HPDE6-E6E7 (cell line): ENCODE data around the gene ZNF503.

Experiments
- DNase-seq: peaks from one replicate; pipeline ENCODE4 v3.0.0; 2011; ENCODE audit warnings: missing footprints; ENCODE audit errors: extremely low spot score

The ZNF503 gene

DNA sequence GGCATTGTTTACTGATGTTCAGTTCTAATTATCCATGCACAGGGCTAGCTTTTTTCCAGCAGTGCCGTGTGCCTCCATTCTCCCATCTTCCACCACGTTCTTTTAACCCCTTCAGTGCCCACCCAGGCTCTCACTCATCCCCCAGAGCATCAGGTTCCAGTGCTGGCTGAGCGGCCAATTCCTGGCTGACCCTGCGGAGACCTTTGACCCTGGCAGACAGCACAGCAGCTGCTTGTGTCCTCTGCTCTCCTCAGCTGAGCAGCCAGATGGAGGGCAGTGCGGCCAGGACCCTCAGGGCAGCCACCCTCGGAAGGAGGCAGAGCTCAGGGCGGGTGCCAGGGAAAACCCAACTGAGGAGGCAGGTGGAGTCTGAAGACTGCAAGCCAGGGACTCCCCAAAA lies 48.4 kb downstream of the ZNF503 start:
- no peak for DNase-seq

DNA sequence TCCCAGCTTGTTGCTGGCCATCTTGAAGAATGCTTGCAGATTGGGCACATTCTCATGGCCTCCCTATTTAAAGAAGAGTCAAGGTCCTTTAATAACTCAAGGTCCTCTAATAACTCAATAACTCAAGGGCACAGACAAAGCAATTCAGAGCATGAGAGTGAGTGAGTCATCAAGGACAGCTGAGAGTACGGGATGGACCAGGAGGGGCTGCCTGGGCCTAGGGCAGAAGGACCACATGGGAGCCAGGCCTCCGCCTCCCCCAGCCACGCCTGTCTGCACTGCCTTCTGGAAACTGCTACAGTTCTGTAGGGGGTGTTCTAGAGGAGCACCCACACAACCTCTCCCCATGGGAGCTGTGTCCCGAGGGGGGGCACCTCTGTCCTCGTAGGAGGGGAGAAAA lies 48.9 kb downstream of the ZNF503 start:
- DNase-seq, result no peak

- DNase-seq, result no peak
Observed at GRCh38 chr10:75351637-75352036, 49.9 kb downstream of the ZNF503 start.

DNA sequence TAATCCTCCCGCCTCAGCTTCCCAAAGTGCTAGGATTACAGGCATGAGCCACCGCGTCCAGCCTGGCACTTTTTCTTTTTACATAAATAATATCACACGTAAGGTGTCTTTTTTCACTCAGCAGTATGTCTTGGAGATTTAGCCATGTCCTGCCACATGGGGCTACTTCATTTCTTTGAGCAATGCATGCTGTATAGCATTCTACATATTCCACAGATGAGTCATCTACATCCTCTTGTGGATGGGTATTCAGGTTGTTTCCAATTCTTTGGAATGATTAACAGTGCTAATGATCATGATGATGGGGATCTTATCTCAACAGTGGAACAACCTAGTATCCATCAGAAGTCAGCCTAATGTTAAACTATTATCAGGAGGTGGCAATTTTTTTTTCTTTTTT lies 50.8 kb downstream of the ZNF503 start:
- DNase-seq, result no peak
